Measurements from ENCODE around the gene NLGN4Y.

The NLGN4Y gene

DNA sequence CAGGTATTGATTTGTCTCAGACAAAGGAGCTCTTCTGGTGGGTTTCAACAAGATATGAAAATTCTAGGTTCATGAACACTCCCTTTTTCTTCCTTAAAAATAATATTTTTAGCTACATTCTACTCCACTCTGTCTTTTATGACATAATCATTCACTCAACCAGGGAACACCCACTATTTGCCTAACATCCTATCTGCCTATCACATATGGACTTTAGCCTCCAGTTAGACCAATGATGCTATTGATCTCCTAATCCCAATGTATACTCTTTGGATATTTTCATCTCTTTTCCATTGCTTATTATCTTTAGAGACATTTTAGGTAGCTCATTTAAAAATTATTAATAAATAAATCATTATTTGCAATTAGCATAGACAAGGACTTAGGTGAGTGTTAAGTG is 110.6 kb downstream of the NLGN4Y start:
- TF ChIP-seq, protein P1, sequence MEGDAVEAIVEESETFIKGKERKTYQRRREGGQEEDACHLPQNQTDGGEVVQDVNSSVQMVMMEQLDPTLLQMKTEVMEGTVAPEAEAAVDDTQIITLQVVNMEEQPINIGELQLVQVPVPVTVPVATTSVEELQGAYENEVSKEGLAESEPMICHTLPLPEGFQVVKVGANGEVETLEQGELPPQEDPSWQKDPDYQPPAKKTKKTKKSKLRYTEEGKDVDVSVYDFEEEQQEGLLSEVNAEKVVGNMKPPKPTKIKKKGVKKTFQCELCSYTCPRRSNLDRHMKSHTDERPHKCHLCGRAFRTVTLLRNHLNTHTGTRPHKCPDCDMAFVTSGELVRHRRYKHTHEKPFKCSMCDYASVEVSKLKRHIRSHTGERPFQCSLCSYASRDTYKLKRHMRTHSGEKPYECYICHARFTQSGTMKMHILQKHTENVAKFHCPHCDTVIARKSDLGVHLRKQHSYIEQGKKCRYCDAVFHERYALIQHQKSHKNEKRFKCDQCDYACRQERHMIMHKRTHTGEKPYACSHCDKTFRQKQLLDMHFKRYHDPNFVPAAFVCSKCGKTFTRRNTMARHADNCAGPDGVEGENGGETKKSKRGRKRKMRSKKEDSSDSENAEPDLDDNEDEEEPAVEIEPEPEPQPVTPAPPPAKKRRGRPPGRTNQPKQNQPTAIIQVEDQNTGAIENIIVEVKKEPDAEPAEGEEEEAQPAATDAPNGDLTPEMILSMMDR (conservative IDR thresholded peaks at IDR 0.05; ENCODE audit: low read depth), result no peak
- DNase-seq (ENCODE audit: low spot score), result no peak
- H3K27ac ChIP-seq, result no peak overlapping the region
- ChIA-PET CTCF (no interaction called here), POLR2A (ENCODE audit: low non-redundant PET) (no interaction called here)

DNA sequence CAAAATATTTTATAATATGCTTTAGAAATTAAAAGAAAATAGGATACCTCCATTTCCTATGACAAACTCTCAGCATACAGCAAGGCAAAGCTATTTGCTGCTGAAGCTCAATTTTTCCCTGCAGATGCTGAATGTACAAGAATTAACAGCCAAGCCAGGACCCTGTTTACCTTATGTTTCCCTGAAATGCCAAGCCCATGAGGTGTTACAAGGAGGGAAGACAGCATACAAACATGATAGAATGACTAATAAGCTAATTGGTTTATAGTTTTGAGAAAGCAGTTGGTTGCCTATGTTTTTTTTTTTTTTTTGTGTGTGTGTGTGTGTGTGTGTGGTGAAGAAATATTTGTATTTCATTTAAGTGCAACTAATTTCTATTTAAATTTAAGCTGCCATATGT is 113.2 kb downstream of the NLGN4Y start:
- TF ChIP-seq, protein P1 (conservative IDR thresholded peaks at IDR 0.05; ENCODE audit: low read depth), result no peak
- ChIA-PET CTCF (no interaction called here), POLR2A (ENCODE audit: low non-redundant PET) (no interaction called here)
- DNase-seq (ENCODE audit: low spot score), result no peak
- no peak overlapping the region for H3K27ac ChIP-seq

DNA sequence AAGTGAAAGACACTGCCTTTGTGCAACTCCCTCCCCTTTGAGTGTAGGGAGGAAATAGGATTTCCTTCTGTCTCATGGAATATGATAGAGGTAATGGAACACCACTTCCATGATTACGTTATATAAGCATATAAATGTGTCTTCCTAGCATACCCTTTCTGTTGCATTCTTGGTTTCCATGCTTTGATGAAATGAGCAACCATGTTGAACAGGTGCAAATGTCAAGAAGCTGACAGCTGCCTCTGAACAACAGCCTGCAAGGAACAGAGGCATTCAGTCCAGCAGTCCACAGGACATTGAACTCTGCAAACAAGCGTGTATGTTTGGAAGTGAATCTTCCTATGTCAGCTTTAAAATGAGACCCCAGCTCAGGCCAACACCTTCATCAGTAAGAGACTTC is 117.5 kb downstream of the NLGN4Y start:
- no peak overlapping the region for H3K27ac ChIP-seq
- no peak for DNase-seq (ENCODE audit: low spot score)
- TF ChIP-seq, protein P1 (conservative IDR thresholded peaks at IDR 0.05; ENCODE audit: low read depth), result no peak
- ChIA-PET CTCF (no interaction called here), POLR2A (ENCODE audit: low non-redundant PET) (no interaction called here)

DNA sequence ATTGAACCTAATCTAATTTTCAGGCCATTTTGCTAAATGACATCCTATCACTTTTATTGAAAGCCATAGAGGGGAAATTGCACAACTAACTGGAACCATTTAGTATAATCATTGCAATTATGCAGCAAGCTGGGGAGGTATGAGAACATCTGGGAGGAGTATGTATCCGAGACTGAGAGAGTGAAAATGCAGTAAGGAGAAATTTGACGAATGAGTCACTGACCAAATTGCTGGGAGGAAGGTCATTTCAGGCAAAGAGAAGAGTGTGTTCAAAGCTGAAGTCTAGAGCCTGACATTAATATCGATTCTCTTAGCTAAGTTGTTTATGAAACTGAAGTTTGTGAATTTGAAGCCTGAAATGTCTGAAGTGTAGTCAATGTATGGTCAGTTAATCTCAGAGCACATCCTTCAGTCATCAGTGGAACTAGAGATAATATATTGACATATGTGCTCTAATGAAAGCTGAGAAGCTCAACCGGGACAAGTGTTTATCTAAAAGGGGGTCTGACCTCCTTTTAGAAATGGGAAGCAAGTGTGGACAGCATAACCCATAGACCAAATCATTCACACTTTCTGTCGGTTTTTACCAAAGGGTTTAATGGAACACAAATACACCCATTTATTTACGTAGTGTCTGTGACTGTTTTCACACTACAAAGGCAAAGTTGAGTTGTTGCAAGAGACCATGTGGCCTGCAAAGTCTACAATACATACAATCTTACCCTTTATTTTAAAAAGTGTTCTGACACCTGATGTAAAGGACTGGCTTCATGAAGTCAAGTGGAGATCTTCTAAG is 120.0 kb downstream of the NLGN4Y start:
- no peak overlapping the region for H3K27ac ChIP-seq
- ChIA-PET CTCF (no interaction called here), POLR2A (ENCODE audit: low non-redundant PET) (no interaction called here)
- no peak for DNase-seq (ENCODE audit: low spot score)
- TF ChIP-seq, protein P1 (conservative IDR thresholded peaks at IDR 0.05; ENCODE audit: low read depth), result no peak

DNA sequence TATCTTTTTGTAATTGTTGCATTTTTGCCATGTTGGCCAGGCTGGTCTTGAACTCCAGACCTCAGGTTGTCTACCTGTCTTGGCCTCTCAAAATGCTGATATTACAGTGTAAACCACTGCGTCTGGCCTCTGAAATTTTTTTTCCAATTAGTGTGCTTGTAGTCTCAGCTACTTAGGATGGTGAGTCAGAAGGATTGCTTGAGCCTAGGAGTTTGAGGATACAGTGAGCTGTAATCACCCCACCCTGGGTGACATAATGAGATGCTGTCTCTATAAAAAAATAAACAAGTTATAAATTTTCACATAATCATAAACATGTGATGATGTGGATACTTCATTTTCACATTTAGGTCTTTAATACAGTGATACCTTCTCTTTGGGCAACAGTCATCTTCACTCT is 154.9 kb downstream of the NLGN4Y start:
- no peak overlapping the region for H3K27ac ChIP-seq
- ChIA-PET POLR2A (ENCODE audit: low non-redundant PET) (no interaction called here), CTCF (no interaction called here)
- TF ChIP-seq, protein P1 (conservative IDR thresholded peaks at IDR 0.05; ENCODE audit: low read depth), result no peak
- DNase-seq (ENCODE audit: low spot score), result no peak

DNA sequence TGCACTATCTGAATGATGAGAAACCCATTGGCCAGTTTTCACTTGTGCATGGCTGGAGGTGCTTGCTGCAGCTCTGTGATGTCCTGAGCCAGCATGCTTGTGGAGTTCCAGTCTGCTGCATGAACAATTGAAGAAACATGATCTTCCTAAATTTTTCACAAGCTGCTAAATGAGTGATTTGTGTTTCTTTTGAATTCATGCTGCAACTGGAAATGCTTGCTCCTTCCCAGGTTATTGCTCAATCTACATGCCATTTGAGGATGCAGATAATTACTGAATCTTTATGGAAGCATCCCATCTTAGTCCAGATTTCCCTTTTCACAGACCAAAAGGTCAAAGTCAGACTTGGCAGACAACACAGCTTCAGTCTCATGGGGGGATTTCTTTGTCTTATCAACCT is 170.2 kb downstream of the NLGN4Y start:
- CTCF ChIA-PET, result no interaction called here
- TF ChIP-seq, protein P1 (conservative IDR thresholded peaks at IDR 0.05; ENCODE audit: low read depth), result no peak
- no peak for DNase-seq (ENCODE audit: low spot score)
- H3K27ac ChIP-seq, result no peak overlapping the region
- POLR2A ChIA-PET (ENCODE audit: low non-redundant PET), result no interaction called here
